GM12878 (cell line): ENCODE measurements around the gene HEPACAM2. TPM values are rescaled to one million over a fixed set of nuclear protein-coding genes. Genes with fewer than 3 reads are reported as not detected.

Source experiments
- CBX3 ChIP-seq: fragments of 200-600 bp; sonication (generic); IDR thresholded peaks from 2 replicates; pipeline ENCODE4 v1.6.1; 2016; ENCODE audit warnings: low read depth, borderline replicate concordance
- ETV6 ChIP-seq, 2 experiments: fragments of 450-650 bp in 1 of 2; IDR thresholded peaks in 1 of 2; conservative IDR thresholded peaks in 1 of 2; 2 replicates each; pipeline ENCODE4 v1.6.1; 2014; ENCODE audit warnings: antibody characterized with exemption in 1 of 2, borderline replicate concordance in 1 of 2, low read depth in 1 of 2, mild to moderate bottlenecking in 1 of 2, moderate library complexity in 1 of 2
- JUNB ChIP-seq: IDR thresholded peaks from 2 replicates; pipeline ENCODE4 v1.6.1; 2016; ENCODE audit warnings: antibody characterized with exemption, mild to moderate bottlenecking
- LARP7 ChIP-seq: fragments of 450-650 bp; IDR thresholded peaks from 2 replicates; pipeline ENCODE4 v1.6.1; 2017; ENCODE audit warnings: mild to moderate bottlenecking
- MTA3 ChIP-seq: IDR thresholded peaks from 2 replicates; pipeline ENCODE4 v1.6.1; 2012; ENCODE audit warnings: low read length, inconsistent platforms, borderline replicate concordance
- NBN ChIP-seq: fragments of 450-650 bp; IDR thresholded peaks from 2 replicates; pipeline ENCODE4 v1.6.1; 2016
- PAX5 ChIP-seq: IDR thresholded peaks from 2 replicates; pipeline ENCODE4 v1.6.1; 2011; ENCODE audit warnings: low read depth, low read length, borderline replicate concordance
- POLR2A ChIP-seq: IDR thresholded peaks from 2 replicates; pipeline ENCODE4 v1.6.1; 2011; ENCODE audit warnings: low read depth, mild to moderate bottlenecking, low read length
- SMAD1 ChIP-seq: fragments of 450-650 bp; IDR thresholded peaks from 2 replicates; pipeline ENCODE4 v1.6.1; 2018; ENCODE audit warnings: mild to moderate bottlenecking, low read depth; ENCODE audit not compliant: partially characterized antibody
- TBL1XR1 ChIP-seq: IDR thresholded peaks from 2 replicates; pipeline ENCODE4 v1.6.1; 2012; ENCODE audit warnings: low read depth, low read length, improper control_type of control experiment
- ZNF384 ChIP-seq: IDR thresholded peaks from 2 replicates; pipeline ENCODE4 v1.6.1; 2012; ENCODE audit warnings: low read depth, mild to moderate bottlenecking, low read length, improper control_type of control experiment, borderline replicate concordance
- polyA plus RNA-seq, 11 experiments: library from polyadenylated mRNA; depleted of rRNA in 4 of 11; unstranded in 6 of 11; stranded (reverse) in 5 of 11; fragments of >200 nt; fragmentation: Nextera tagmentation in 4 of 11; fragmentation: Illumina TruSeq in 1 of 11; extraction: Ambion mirVana in 4 of 11; extraction: Trizol in 1 of 11; gene quantifications; 1 replicate in 1 of 11; 2 replicates in 10 of 11; pipeline versions ENCODE4 v1.2.1 to v1.2.3, GENCODE V29; 2011 to 2016; ENCODE audit warnings: inconsistent platforms in 2 of 11, missing spikeins in 2 of 11, low read depth in 1 of 11
- total RNA-seq, 4 experiments: library from RNA; depleted of rRNA in 3 of 4; stranded (reverse); fragments of >200 nt in 3 of 4; fragmentation: Illumina TruSeq in 1 of 4; extraction: Trizol in 1 of 4; gene quantifications; 2 replicates each; pipeline versions ENCODE4 v1.2.1 to v1.2.3, GENCODE V29; 2013 to 2021
- TF ChIP-seq, protein P1 (sequence below): fragments of 450-650 bp; IDR thresholded peaks from 2 replicates; pipeline ENCODE4 v1.6.1; 2017; ENCODE audit warnings: borderline replicate concordance

The HEPACAM2 gene
- total and polyA plus RNA-seq, 10 of the 15 experiments (the other 5 are each of a cell fraction or from before 2014, with no cell fraction given) = 0.04 to 0.58 TPM; not detected in 8

- TF ChIP-seq, protein P1, sequence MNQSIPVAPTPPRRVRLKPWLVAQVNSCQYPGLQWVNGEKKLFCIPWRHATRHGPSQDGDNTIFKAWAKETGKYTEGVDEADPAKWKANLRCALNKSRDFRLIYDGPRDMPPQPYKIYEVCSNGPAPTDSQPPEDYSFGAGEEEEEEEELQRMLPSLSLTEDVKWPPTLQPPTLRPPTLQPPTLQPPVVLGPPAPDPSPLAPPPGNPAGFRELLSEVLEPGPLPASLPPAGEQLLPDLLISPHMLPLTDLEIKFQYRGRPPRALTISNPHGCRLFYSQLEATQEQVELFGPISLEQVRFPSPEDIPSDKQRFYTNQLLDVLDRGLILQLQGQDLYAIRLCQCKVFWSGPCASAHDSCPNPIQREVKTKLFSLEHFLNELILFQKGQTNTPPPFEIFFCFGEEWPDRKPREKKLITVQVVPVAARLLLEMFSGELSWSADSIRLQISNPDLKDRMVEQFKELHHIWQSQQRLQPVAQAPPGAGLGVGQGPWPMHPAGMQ = peak; percentile 85
- peak; percentile 89 for TF ChIP-seq NBN
- TF ChIP-seq TBL1XR1 = no peak
- no peak for TF ChIP-seq JUNB
- no peak for TF ChIP-seq MTA3
- 0 out of 2 replicates have a peak, but pooled peaks have one; percentile 13 for TF ChIP-seq PAX5
- TF ChIP-seq POLR2A = peak; percentile 73
- no peak for TF ChIP-seq ETV6 (conservative IDR thresholded peaks at IDR 0.05 in 1 of 2, IDR thresholded peaks at IDR 0.05 in 1 of 2; ENCODE audit: borderline replicate concordance in 1 of 2, low read depth in 1 of 2)
- no peak for TF ChIP-seq LARP7
- TF ChIP-seq SMAD1 = no peak
- no peak for TF ChIP-seq CBX3
- no peak for TF ChIP-seq ZNF384
Observed at GRCh38 chr7:93231799-93232672, 5.8 kb upstream of the HEPACAM2 start, which contains the start of gene VPS50 (continued).
